ENCODE results near the gene ARHGAP18.

Gene ARHGAP18

DNA sequence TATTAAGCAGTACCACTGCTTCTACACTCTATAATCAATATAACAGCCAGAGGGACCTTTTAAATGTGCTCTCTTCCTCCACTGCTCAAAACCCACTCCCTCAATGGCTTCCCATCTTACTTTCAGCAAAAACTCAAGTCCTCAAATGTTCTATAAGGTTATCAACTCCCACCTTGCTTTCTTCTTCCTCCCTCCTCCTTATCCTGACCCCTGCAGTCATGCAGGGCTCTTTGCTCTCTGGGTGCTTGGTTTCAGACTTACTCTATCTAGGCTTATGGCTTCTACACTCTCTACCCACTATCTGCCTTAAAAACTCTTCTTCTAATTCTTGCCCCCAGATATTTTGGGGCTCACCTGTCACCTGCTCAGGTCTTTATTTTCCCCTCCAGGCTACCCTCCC, 5.3 kb downstream of the ARHGAP18 start:
- H3K27me3 ChIP-seq (ENCODE audit: control insufficient read depth, low read length) = no peaks in the 10 kb centered on the region
- H3F3A ChIP-seq (ENCODE audit: control insufficient read depth, insufficient read depth) = no peaks in the 10 kb centered on the region
- no peaks in the 10 kb centered on the region for H4K20me1 ChIP-seq (ENCODE audit: control insufficient read depth, insufficient read depth, low read depth, low read length)
- H3K9me3 ChIP-seq (ENCODE audit: control insufficient read depth, insufficient read depth, low read length) = no peaks in the 10 kb centered on the region
- H3K36me3 ChIP-seq (ENCODE audit: control insufficient read depth, low read length) = no peaks in the 10 kb centered on the region
- no peaks in the 10 kb centered on the region for H3K79me2 ChIP-seq (ENCODE audit: control insufficient read depth, low read length)
- TF ChIP-seq EZH2phosphoT487 (IDR thresholded peaks at IDR 0.05; ENCODE audit: borderline replicate concordance, low read length) = no peak
- TF ChIP-seq, protein P1, sequence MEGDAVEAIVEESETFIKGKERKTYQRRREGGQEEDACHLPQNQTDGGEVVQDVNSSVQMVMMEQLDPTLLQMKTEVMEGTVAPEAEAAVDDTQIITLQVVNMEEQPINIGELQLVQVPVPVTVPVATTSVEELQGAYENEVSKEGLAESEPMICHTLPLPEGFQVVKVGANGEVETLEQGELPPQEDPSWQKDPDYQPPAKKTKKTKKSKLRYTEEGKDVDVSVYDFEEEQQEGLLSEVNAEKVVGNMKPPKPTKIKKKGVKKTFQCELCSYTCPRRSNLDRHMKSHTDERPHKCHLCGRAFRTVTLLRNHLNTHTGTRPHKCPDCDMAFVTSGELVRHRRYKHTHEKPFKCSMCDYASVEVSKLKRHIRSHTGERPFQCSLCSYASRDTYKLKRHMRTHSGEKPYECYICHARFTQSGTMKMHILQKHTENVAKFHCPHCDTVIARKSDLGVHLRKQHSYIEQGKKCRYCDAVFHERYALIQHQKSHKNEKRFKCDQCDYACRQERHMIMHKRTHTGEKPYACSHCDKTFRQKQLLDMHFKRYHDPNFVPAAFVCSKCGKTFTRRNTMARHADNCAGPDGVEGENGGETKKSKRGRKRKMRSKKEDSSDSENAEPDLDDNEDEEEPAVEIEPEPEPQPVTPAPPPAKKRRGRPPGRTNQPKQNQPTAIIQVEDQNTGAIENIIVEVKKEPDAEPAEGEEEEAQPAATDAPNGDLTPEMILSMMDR (IDR thresholded peaks at IDR 0.05; ENCODE audit: low read depth, low read length, poor library complexity, severe bottlenecking) = no peak
- peaks cover 16% of the 10 kb centered on the region for H3K4me1 ChIP-seq (ENCODE audit: control insufficient read depth, low read length)
- no peak overlapping the region for H3K27ac ChIP-seq (ENCODE audit: low read depth, low read length)
- no peaks in the 10 kb centered on the region for H3K9me2 ChIP-seq (replicated peaks; ENCODE audit: control insufficient read depth, low read length)
- H3K4me2 ChIP-seq (ENCODE audit: low read length) = no peak overlapping the region
- no peak overlapping the region for H3K4me3 ChIP-seq (ENCODE audit: low read length)

DNA sequence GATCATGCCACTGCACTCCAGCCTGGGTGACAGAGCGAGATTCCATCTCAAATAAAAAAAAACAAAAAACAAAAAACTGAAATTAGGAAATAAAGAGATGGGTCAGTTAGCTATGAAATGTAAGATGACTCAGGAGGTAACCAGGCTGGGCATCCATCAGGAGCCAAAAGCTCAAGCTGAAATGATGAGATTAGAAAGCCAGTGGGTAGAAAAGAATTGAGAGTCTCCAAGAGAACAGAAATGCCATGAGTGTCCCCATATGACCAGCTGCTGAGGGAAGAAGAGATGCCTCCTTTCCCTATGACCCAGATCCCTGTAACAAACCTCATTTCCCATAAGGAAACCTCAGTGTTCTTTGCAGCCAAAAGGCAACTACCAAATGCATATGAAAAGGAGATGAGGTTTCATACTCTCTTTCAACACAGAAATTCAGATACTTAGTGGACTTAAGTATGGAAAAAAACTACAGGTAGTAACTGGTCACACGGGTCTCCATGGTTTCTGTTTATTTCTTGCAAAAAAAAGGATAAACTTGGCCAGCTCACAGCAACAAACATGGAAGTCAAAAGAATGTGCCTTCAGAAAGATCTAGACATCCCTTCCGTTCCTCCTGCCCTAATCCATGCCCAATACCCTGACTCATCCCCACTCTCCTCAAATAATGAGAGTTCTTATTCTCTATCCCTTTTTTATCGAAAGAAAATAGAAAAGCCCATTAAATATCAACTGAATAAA, 8.1 kb downstream of the ARHGAP18 start:
- no peaks in the 10 kb centered on the region for H3K36me3 ChIP-seq (ENCODE audit: control insufficient read depth, low read length)
- H3K27me3 ChIP-seq (ENCODE audit: control insufficient read depth, low read length) = no peaks in the 10 kb centered on the region
- no peaks in the 10 kb centered on the region for H3K4me1 ChIP-seq (ENCODE audit: control insufficient read depth, low read length)
- H3K79me2 ChIP-seq (ENCODE audit: control insufficient read depth, low read length) = no peaks in the 10 kb centered on the region
- no peaks in the 10 kb centered on the region for H3F3A ChIP-seq (ENCODE audit: control insufficient read depth, insufficient read depth)
- no peaks in the 10 kb centered on the region for H3K9me3 ChIP-seq (ENCODE audit: control insufficient read depth, insufficient read depth, low read length)
- no peak overlapping the region for H3K4me3 ChIP-seq (ENCODE audit: low read length)
- H3K4me2 ChIP-seq (ENCODE audit: low read length) = no peak overlapping the region
- TF ChIP-seq, protein P1 (IDR thresholded peaks at IDR 0.05; ENCODE audit: low read depth, low read length, poor library complexity, severe bottlenecking) = no peak
- no peak for TF ChIP-seq EZH2phosphoT487 (IDR thresholded peaks at IDR 0.05; ENCODE audit: borderline replicate concordance, low read length)
- H3K27ac ChIP-seq (ENCODE audit: low read depth, low read length) = no peak overlapping the region
- H3K9me2 ChIP-seq (replicated peaks; ENCODE audit: control insufficient read depth, low read length) = no peaks in the 10 kb centered on the region
- H4K20me1 ChIP-seq (ENCODE audit: control insufficient read depth, insufficient read depth, low read depth, low read length) = no peaks in the 10 kb centered on the region

DNA sequence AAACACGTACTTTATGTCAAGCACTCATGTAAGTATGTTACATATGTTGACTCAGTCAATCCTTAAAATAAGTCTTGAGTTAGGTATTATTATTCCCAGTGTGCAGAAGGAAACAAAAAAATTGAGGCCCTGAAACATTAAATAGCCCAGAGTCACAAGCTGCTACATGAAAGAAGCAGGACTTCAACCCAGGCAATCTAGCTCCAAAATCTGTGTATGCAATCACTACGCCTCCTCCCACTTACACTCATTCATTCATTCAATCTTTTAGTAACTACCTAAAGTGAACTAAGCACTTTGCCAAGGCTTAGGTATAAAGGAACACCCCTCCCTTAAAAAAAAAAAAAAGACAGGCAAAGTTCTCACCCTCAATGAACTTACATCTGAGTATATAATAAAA, 9.3 kb downstream of the ARHGAP18 start:
- no peaks in the 10 kb centered on the region for H3K9me3 ChIP-seq (ENCODE audit: control insufficient read depth, insufficient read depth, low read length)
- no peaks in the 10 kb centered on the region for H3K79me2 ChIP-seq (ENCODE audit: control insufficient read depth, low read length)
- no peak for TF ChIP-seq EZH2phosphoT487 (IDR thresholded peaks at IDR 0.05; ENCODE audit: borderline replicate concordance, low read length)
- TF ChIP-seq, protein P1 (IDR thresholded peaks at IDR 0.05; ENCODE audit: low read depth, low read length, poor library complexity, severe bottlenecking) = no peak
- no peaks in the 10 kb centered on the region for H3K9me2 ChIP-seq (replicated peaks; ENCODE audit: control insufficient read depth, low read length)
- H3K4me1 ChIP-seq (ENCODE audit: control insufficient read depth, low read length) = peaks cover 4% of the 10 kb centered on the region
- H3K4me3 ChIP-seq (ENCODE audit: low read length) = no peak overlapping the region
- H4K20me1 ChIP-seq (ENCODE audit: control insufficient read depth, insufficient read depth, low read depth, low read length) = no peaks in the 10 kb centered on the region
- H3K27me3 ChIP-seq (ENCODE audit: control insufficient read depth, low read length) = no peaks in the 10 kb centered on the region
- no peak overlapping the region for H3K27ac ChIP-seq (ENCODE audit: low read depth, low read length)
- no peak overlapping the region for H3K4me2 ChIP-seq (ENCODE audit: low read length)
- H3F3A ChIP-seq (ENCODE audit: control insufficient read depth, insufficient read depth) = no peaks in the 10 kb centered on the region
- H3K36me3 ChIP-seq (ENCODE audit: control insufficient read depth, low read length) = no peaks in the 10 kb centered on the region
